Calu3 (cell line): ENCODE measurements around the gene COX20. TPM values are rescaled to one million over a fixed set of nuclear protein-coding genes. Genes with fewer than 3 reads are reported as not detected.
A peak's percentile ranks its signal among the peaks of the same experiment; 100 is the strongest.

ENCODE experiments used
- BruUV-seq: library from RNA; stranded (reverse); fragments of 400-500 nt; replicated peaks from 2 replicates; lab custom pipeline; 2021; lab: Mats Ljungman, UMichigan
- CTCF ChIA-PET: fragments of 300-600 bp; sonication (Branson Sonifier 250); formaldehyde crosslinking; loops from one replicate; lab custom pipeline; 2022; ENCODE audit warnings: antibody characterized with exemption; lab: Charles Lee
- DNase-seq: peaks from one replicate; pipeline ENCODE4 v3.0.0; 2022
- H3K27ac Mint-ChIP-seq: one replicate; pipeline ENCODE4 v1.8.0; 2022; ENCODE audit warnings: mixed read lengths; ENCODE audit not compliant: unreplicated experiment
- H3K27me3 Mint-ChIP-seq: one replicate; pipeline ENCODE4 v1.8.0; 2022; ENCODE audit warnings: mixed read lengths; ENCODE audit not compliant: unreplicated experiment
- H3K36me3 Mint-ChIP-seq: one replicate; pipeline ENCODE4 v1.8.0; 2022; ENCODE audit warnings: mild to moderate bottlenecking, moderate library complexity, mixed read lengths; ENCODE audit not compliant: insufficient read depth, unreplicated experiment
- H3K4me1 Mint-ChIP-seq: one replicate; pipeline ENCODE4 v1.8.0; 2022; ENCODE audit warnings: mild to moderate bottlenecking, low read depth, mixed read lengths; ENCODE audit not compliant: unreplicated experiment
- H3K4me3 Mint-ChIP-seq: one replicate; pipeline ENCODE4 v1.8.0; 2022; ENCODE audit warnings: mild to moderate bottlenecking, low read depth, moderate library complexity, mixed read lengths; ENCODE audit not compliant: unreplicated experiment
- H3K9me3 Mint-ChIP-seq: one replicate; pipeline ENCODE4 v1.8.0; 2022; ENCODE audit warnings: low read depth, mixed read lengths; ENCODE audit not compliant: unreplicated experiment
- CTCF ChIP-seq: fragments of 200-600 bp; IDR thresholded peaks from one replicate; pipeline ENCODE4 v1.8.0; 2022; ENCODE audit warnings: antibody characterized with exemption; ENCODE audit not compliant: unreplicated experiment
- intact Hi-C: fragments of 100-400 bp; cut with micrococcal nuclease; formaldehyde crosslinking; loops from one replicate; pipeline ENCODE4 v1.10.0; 2022; ENCODE audit not compliant: unreplicated experiment
- total RNA-seq: library from RNA; stranded (reverse); gene quantifications from 2 replicates; pipeline ENCODE4 v1.2.3, GENCODE V29; 2022

The COX20 gene
- total RNA-seq, 1 experiment from 2014 or later: 32.8 TPM

- Mint-ChIP-seq H3K4me3 (peak overlapping the region; percentile 84), H3K9me3 (no peaks in the 10 kb centered on the region), H3K27me3 (no peaks in the 10 kb centered on the region), H3K36me3 (peaks cover 54% of the 10 kb centered on the region), H3K4me1 (peaks cover 45% of the 10 kb centered on the region), H3K27ac (peak overlapping the region; percentile 100)
- peak; percentile 66 for DNase-seq
- BruUV-seq: no TSS peak
- no peak for TF ChIP-seq CTCF
- intact Hi-C loops: no loop called here
- CTCF ChIA-PET: interaction anchor here (0.6 to 1.2 kb wide), 5 partner anchors 32 to 1670 kb away, joined by 3 to 5 read pairs (median 3); no protein-coding TSS in a partner anchor
Measured at GRCh38 chr1:244833734-244834542, 1.5 kb upstream of the COX20 start.

DNA sequence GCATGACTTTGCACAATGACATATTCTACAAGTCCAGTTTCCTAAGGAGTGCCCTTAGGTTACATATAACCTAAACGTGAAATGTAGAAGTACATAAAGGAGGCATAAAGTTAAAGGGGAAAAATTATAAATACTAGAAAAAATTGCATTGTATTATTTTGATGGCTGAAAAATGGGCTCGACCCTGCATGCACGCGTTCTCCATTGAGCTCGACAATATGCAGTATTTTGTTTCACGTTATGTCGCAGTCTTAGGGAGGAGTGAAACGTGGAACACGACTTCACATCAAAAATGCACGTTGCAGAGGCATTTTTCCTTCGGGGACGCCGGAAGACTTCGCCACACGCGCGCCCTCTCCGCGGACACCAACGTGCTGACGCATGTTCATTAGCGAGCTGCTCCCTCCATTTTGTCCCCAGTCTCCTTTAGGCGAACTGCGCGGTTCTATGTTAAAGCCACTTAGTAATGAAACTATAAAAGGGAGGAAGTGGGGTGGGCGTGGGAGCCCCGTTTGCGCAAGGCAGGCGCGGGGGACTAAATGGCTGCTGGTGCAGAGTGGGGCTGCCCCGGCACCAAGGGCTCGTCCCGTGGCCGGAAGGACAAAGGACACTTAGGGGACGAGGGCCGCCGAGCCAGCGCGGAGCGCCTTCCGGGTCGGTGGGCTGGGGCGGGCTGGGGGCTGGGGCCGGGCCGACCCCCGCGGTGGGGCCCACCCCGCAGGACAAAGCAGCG is 749 bp upstream of the COX20 start:
- CTCF ChIA-PET: interaction anchor here (0.6 to 1.3 kb wide), 5 partner anchors 33 to 1669 kb away, joined by 3 to 5 read pairs (median 3); no protein-coding TSS in a partner anchor
- H3K27me3 Mint-ChIP-seq: no peaks in the 10 kb centered on the region
- peaks cover 61% of the 10 kb centered on the region for H3K36me3 Mint-ChIP-seq
- peak overlapping the region; percentile 100 for H3K27ac Mint-ChIP-seq
- intact Hi-C loops: no loop called here
- H3K4me1 Mint-ChIP-seq: peaks cover 51% of the 10 kb centered on the region
- BruUV-seq: TSS peak; percentile 75
- DNase-seq: peak; percentile 94
- H3K9me3 Mint-ChIP-seq: no peaks in the 10 kb centered on the region
- no peak for TF ChIP-seq CTCF
- peak overlapping the region; percentile 84 for H3K4me3 Mint-ChIP-seq

DNA sequence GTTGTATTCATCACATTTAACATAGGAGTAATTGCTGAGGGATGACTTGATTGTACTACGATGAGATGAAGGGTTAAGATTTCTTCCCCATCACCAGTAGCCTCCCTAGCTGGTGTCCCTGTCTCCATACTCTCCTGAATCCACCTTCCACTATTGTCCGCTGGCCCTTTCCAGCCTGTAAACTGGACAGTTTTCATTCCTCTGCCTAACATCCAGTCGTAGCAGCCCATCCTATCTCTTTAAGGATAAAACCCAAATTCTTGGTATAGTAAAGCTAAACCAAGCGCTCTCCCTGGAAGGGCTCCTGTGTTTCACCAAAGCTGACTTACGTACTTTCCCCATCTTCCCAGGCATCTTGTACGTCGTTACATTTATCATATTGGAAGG is 670 bp downstream of the COX20 start:
- H3K27me3 Mint-ChIP-seq: no peaks in the 10 kb centered on the region
- no peak for TF ChIP-seq CTCF
- peaks cover 76% of the 10 kb centered on the region for H3K36me3 Mint-ChIP-seq
- no peaks in the 10 kb centered on the region for H3K9me3 Mint-ChIP-seq
- H3K27ac Mint-ChIP-seq: peak overlapping the region; percentile 100
- TSS peak; percentile 64 for BruUV-seq
- intact Hi-C loops: loop anchor here (2.0 kb wide), 1 partner anchor 25 kb away; no protein-coding TSS in a partner anchor
- CTCF ChIA-PET: interaction anchor here (0.6 to 1.6 kb wide), 3 partner anchors 26 to 632 kb away, joined by 3 to 5 read pairs (median 4); no protein-coding TSS in a partner anchor
- DNase-seq: peak; percentile 27
- peak overlapping the region; percentile 84 for H3K4me3 Mint-ChIP-seq
- peaks cover 65% of the 10 kb centered on the region for H3K4me1 Mint-ChIP-seq

DNA sequence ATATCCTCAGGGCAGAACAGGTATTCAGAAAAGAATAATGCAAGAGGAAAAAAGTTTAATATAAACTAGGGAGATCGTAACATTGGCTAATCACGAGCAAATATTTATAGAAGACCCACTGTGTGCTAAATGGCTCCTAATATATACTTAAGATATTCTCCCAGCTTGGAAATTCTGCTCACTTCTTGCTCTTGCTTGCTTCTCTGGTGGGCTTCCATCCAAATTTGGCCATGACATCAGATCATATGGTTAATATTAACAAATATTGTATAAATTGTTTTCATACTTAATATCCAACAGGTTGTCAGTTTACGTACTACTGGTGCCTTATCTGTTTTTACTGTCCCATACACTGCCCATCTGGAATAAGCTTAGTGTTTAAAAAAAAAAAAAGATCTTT is 1.1 kb downstream of the COX20 start:
- Mint-ChIP-seq H3K27ac (peak overlapping the region; percentile 100), H3K36me3 (peaks cover 80% of the 10 kb centered on the region), H3K9me3 (no peaks in the 10 kb centered on the region), H3K4me1 (peaks cover 70% of the 10 kb centered on the region), H3K27me3 (no peaks in the 10 kb centered on the region), H3K4me3 (peak overlapping the region; percentile 84)
- intact Hi-C loops: loop anchor here (2.0 kb wide), 1 partner anchor 24 kb away; no protein-coding TSS in a partner anchor
- BruUV-seq: no TSS peak
- TF ChIP-seq CTCF: no peak
- no peak for DNase-seq
- CTCF ChIA-PET: interaction anchor here (0.5 to 1.6 kb wide), 3 partner anchors 26 to 233 kb away, joined by 3 to 5 read pairs (median 4); no protein-coding TSS in a partner anchor
